Activated naive CD8-positive, alpha-beta T cell treated with anti-CD3 and anti-CD28 coated beads, Interleukin-2, amount 10 ng/mL, durations not matched to agents 7 days and 5 days (primary cell): ENCODE results near the gene ZNF518B. TPM values are rescaled to one million over a fixed set of nuclear protein-coding genes. Genes with fewer than 3 reads are reported as not detected.
A peak's percentile ranks its signal among the peaks of the same experiment; 100 is the strongest.

ENCODE experiments used
- ATAC-seq: fragments of 150-1000 bp; cut with Tn5 transposase; one replicate; pipeline ENCODE4 v1.10.0; 2021; ENCODE audit warnings: low read depth, moderate library complexity
- POLR2A ChIA-PET: fragments of 350-600 bp; sonication (Branson Sonifier 250); formaldehyde crosslinking; loops from one replicate; lab custom pipeline; 2021; ENCODE audit warnings: antibody characterized with exemption; lab: Charles Lee
- DNase-seq: peaks from one replicate; pipeline ENCODE4 v3.0.0; 2021
- H3K27ac Mint-ChIP-seq: one replicate; pipeline ENCODE4 v1.8.0; 2022; ENCODE audit warnings: mild to moderate bottlenecking, mixed read lengths
- H3K27me3 Mint-ChIP-seq: one replicate; pipeline ENCODE4 v1.8.0; 2022; ENCODE audit warnings: mild to moderate bottlenecking, moderate library complexity, mixed read lengths
- H3K36me3 Mint-ChIP-seq: one replicate; pipeline ENCODE4 v1.8.0; 2021; ENCODE audit warnings: mild to moderate bottlenecking, mixed read lengths
- H3K4me1 Mint-ChIP-seq: one replicate; pipeline ENCODE4 v1.8.0; 2021; ENCODE audit warnings: mixed read lengths
- H3K4me3 Mint-ChIP-seq: one replicate; pipeline ENCODE4 v1.8.0; 2022; ENCODE audit warnings: mild to moderate bottlenecking, moderate library complexity, mixed read lengths
- H3K9me3 Mint-ChIP-seq: one replicate; pipeline ENCODE4 v1.8.0; 2021; ENCODE audit warnings: mixed read lengths
- total RNA-seq, 2 experiments: library from RNA; stranded (reverse); gene quantifications; one replicate each; pipeline ENCODE4 v1.2.3, GENCODE V29; 2021

ZNF518B gene
- 10 to 100 TPM; 26.3 to 35.5 TPM for total RNA-seq

GRCh38 chr4:10457255-10457801 is at the start of gene ZNF518B:
Gene ZNF518B, minus strand, starts transcription at chr4:10457426. Its CDS starts 11,098 bp downstream, at chr4:10446328.
- ATAC-seq, result peak; percentile 71
- H3K27me3 Mint-ChIP-seq, result peaks cover 11% of the 10 kb centered on the region
- H3K4me1 Mint-ChIP-seq, result peaks cover 23% of the 10 kb centered on the region
- DNase-seq, result peak; percentile 93
- peak within 1 kb of the TSS; percentile 94 for H3K27ac Mint-ChIP-seq
- POLR2A ChIA-PET, result interaction anchor here (1.2 to 2.8 kb wide), 7 partner anchors 36 to 362 kb away, joined by 3 to 11 read pairs (median 4); partner anchors contain the start of gene WDR1
- peaks cover 27% of the 10 kb centered on the region for H3K36me3 Mint-ChIP-seq
- peak within 1 kb of the TSS; percentile 92 for H3K4me3 Mint-ChIP-seq
- H3K9me3 Mint-ChIP-seq, result peaks cover 1% of the 10 kb centered on the region

GRCh38 chr4:10506077-10506476 is 48.9 kb upstream of the ZNF518B start:
- no peak for ATAC-seq
- Mint-ChIP-seq H3K4me1 (peaks cover 5% of the 10 kb centered on the region), H3K36me3 (no peaks in the 10 kb centered on the region), H3K27me3 (no peaks in the 10 kb centered on the region), H3K9me3 (peaks cover 6% of the 10 kb centered on the region), H3K4me3 (no peak overlapping the region), H3K27ac (no peak overlapping the region)
- DNase-seq, result no peak
- POLR2A ChIA-PET, result no interaction called here

- POLR2A ChIA-PET, result no interaction called here
- no peak for ATAC-seq
- Mint-ChIP-seq H3K4me1 (peaks cover 5% of the 10 kb centered on the region), H3K36me3 (no peaks in the 10 kb centered on the region), H3K9me3 (peaks cover 6% of the 10 kb centered on the region), H3K27me3 (no peaks in the 10 kb centered on the region), H3K4me3 (no peak overlapping the region), H3K27ac (no peak overlapping the region)
- DNase-seq, result no peak
These were observed 47.4 kb upstream of the ZNF518B start for GRCh38 chr4:10504570-10505179.

GRCh38 chr4:10502717-10503116 is 45.5 kb upstream of the ZNF518B start:
- H3K9me3 Mint-ChIP-seq, result peaks cover 5% of the 10 kb centered on the region
- no peak for ATAC-seq
- DNase-seq, result no peak
- peaks cover 5% of the 10 kb centered on the region for H3K4me1 Mint-ChIP-seq
- no peak overlapping the region for H3K4me3 Mint-ChIP-seq
- H3K27ac Mint-ChIP-seq, result no peak overlapping the region
- POLR2A ChIA-PET, result no interaction called here
- peaks cover 3% of the 10 kb centered on the region for H3K27me3 Mint-ChIP-seq
- no peaks in the 10 kb centered on the region for H3K36me3 Mint-ChIP-seq

GRCh38 chr4:10500776-10501175 is 43.5 kb upstream of the ZNF518B start:
- POLR2A ChIA-PET, result no interaction called here
- no peaks in the 10 kb centered on the region for H3K36me3 Mint-ChIP-seq
- no peaks in the 10 kb centered on the region for H3K4me1 Mint-ChIP-seq
- H3K27ac Mint-ChIP-seq, result no peak overlapping the region
- no peak overlapping the region for H3K4me3 Mint-ChIP-seq
- H3K27me3 Mint-ChIP-seq, result peaks cover 3% of the 10 kb centered on the region
- no peaks in the 10 kb centered on the region for H3K9me3 Mint-ChIP-seq
- no peak for ATAC-seq
- no peak for DNase-seq

GRCh38 chr4:10496200-10496599 is 39.0 kb upstream of the ZNF518B start:
- H3K4me3 Mint-ChIP-seq, result no peak overlapping the region
- no peak for DNase-seq
- H3K4me1 Mint-ChIP-seq, result no peaks in the 10 kb centered on the region
- POLR2A ChIA-PET, result no interaction called here
- H3K9me3 Mint-ChIP-seq, result no peaks in the 10 kb centered on the region
- ATAC-seq, result no peak
- H3K27me3 Mint-ChIP-seq, result peaks cover 6% of the 10 kb centered on the region
- H3K27ac Mint-ChIP-seq, result no peak overlapping the region
- H3K36me3 Mint-ChIP-seq, result no peaks in the 10 kb centered on the region

- H3K9me3 Mint-ChIP-seq, result no peaks in the 10 kb centered on the region
- no peak overlapping the region for H3K4me3 Mint-ChIP-seq
- H3K27ac Mint-ChIP-seq, result no peak overlapping the region
- no peaks in the 10 kb centered on the region for H3K4me1 Mint-ChIP-seq
- ATAC-seq, result no peak
- DNase-seq, result no peak
- POLR2A ChIA-PET, result no interaction called here
- H3K27me3 Mint-ChIP-seq, result peaks cover 6% of the 10 kb centered on the region
- H3K36me3 Mint-ChIP-seq, result no peaks in the 10 kb centered on the region
These were observed 38.4 kb upstream of the ZNF518B start for GRCh38 chr4:10495651-10496050.

GRCh38 chr4:10492464-10492863 is 35.2 kb upstream of the ZNF518B start:
- POLR2A ChIA-PET, result no interaction called here
- peaks cover 9% of the 10 kb centered on the region for H3K27me3 Mint-ChIP-seq
- H3K9me3 Mint-ChIP-seq, result no peaks in the 10 kb centered on the region
- DNase-seq (no peak), ATAC-seq (no peak)
- no peaks in the 10 kb centered on the region for H3K4me1 Mint-ChIP-seq
- H3K36me3 Mint-ChIP-seq, result no peaks in the 10 kb centered on the region
- no peak overlapping the region for H3K27ac Mint-ChIP-seq
- H3K4me3 Mint-ChIP-seq, result no peak overlapping the region

GRCh38 chr4:10491401-10491800 is 34.2 kb upstream of the ZNF518B start:
- POLR2A ChIA-PET, result no interaction called here
- no peaks in the 10 kb centered on the region for H3K36me3 Mint-ChIP-seq
- no peak overlapping the region for H3K4me3 Mint-ChIP-seq
- no peak overlapping the region for H3K27ac Mint-ChIP-seq
- DNase-seq, result no peak
- H3K4me1 Mint-ChIP-seq, result no peaks in the 10 kb centered on the region
- H3K9me3 Mint-ChIP-seq, result no peaks in the 10 kb centered on the region
- ATAC-seq, result no peak
- H3K27me3 Mint-ChIP-seq, result peaks cover 9% of the 10 kb centered on the region

GRCh38 chr4:10490996-10491395 is 33.8 kb upstream of the ZNF518B start:
- POLR2A ChIA-PET, result no interaction called here
- H3K27me3 Mint-ChIP-seq, result peaks cover 9% of the 10 kb centered on the region

GRCh38 chr4:10482913-10483312 is 25.7 kb upstream of the ZNF518B start:
- no peak for ATAC-seq
- Mint-ChIP-seq H3K9me3 (no peaks in the 10 kb centered on the region), H3K36me3 (no peaks in the 10 kb centered on the region), H3K27ac (no peak overlapping the region), H3K4me1 (no peaks in the 10 kb centered on the region), H3K27me3 (peaks cover 11% of the 10 kb centered on the region), H3K4me3 (no peak overlapping the region)
- no peak for DNase-seq
- POLR2A ChIA-PET, result no interaction called here

More at GRCh38 chr4:10490996-10491395, 33.8 kb upstream of the ZNF518B start:
- no peak for ATAC-seq
- no peak for DNase-seq
- H3K27ac Mint-ChIP-seq, result no peak overlapping the region
- no peaks in the 10 kb centered on the region for H3K9me3 Mint-ChIP-seq
- H3K4me3 Mint-ChIP-seq, result no peak overlapping the region
- H3K36me3 Mint-ChIP-seq, result no peaks in the 10 kb centered on the region
- no peaks in the 10 kb centered on the region for H3K4me1 Mint-ChIP-seq

GRCh38 chr4:10480616-10481015 is 23.4 kb upstream of the ZNF518B start:
- Mint-ChIP-seq H3K27me3 (peaks cover 13% of the 10 kb centered on the region), H3K36me3 (no peaks in the 10 kb centered on the region), H3K4me1 (no peaks in the 10 kb centered on the region), H3K4me3 (no peak overlapping the region), H3K27ac (no peak overlapping the region), H3K9me3 (no peaks in the 10 kb centered on the region)
- POLR2A ChIA-PET, result no interaction called here
- DNase-seq (no peak), ATAC-seq (no peak)

- H3K36me3 Mint-ChIP-seq, result no peaks in the 10 kb centered on the region
- no peaks in the 10 kb centered on the region for H3K4me1 Mint-ChIP-seq
- H3K9me3 Mint-ChIP-seq, result no peaks in the 10 kb centered on the region
- H3K27me3 Mint-ChIP-seq, result peaks cover 11% of the 10 kb centered on the region
- no peak overlapping the region for H3K27ac Mint-ChIP-seq
- DNase-seq (no peak), ATAC-seq (no peak)
- no peak overlapping the region for H3K4me3 Mint-ChIP-seq
- POLR2A ChIA-PET, result no interaction called here
These were observed 21.4 kb upstream of the ZNF518B start for GRCh38 chr4:10478621-10479020.

- ATAC-seq (no peak), DNase-seq (no peak)
- no peak overlapping the region for H3K4me3 Mint-ChIP-seq
- H3K36me3 Mint-ChIP-seq, result no peaks in the 10 kb centered on the region
- POLR2A ChIA-PET, result no interaction called here
- H3K4me1 Mint-ChIP-seq, result no peaks in the 10 kb centered on the region
- H3K27me3 Mint-ChIP-seq, result peaks cover 7% of the 10 kb centered on the region
- H3K27ac Mint-ChIP-seq, result no peak overlapping the region
- H3K9me3 Mint-ChIP-seq, result no peaks in the 10 kb centered on the region
These were observed 13.3 kb upstream of the ZNF518B start for GRCh38 chr4:10470505-10470904.
